IPS-NIHi7 (cell line): ENCODE data around the gene CNBP.
"Not testable (repeated sequence)": the region's sequence is repeated elsewhere in the genome, so short reads cannot be mapped to it uniquely, and the experiment has no call there.

Experiments used
- DNase-seq: peaks from one replicate; pipeline ENCODE4 v3.0.0; 2012; ENCODE audit warnings: mixed read lengths; ENCODE audit errors: extremely low spot score

CNBP gene

GRCh38 chr3:129183569-129184395 is at the start of gene CNBP:
CNBP (minus strand) TSS chr3:129183896; CDS start chr3:129171757, 12,139 bp downstream.
- DNase-seq = peak; percentile 99

GRCh38 chr3:129231331-129232119 is 47.8 kb upstream of the CNBP start:
- no peak for DNase-seq

- no peak for DNase-seq
These were observed 46.8 kb upstream of the CNBP start for GRCh38 chr3:129230311-129231019.

- peak; percentile 48 for DNase-seq
These were observed 45.3 kb upstream of the CNBP start for GRCh38 chr3:129228891-129229585.

- no peak for DNase-seq
These were observed 42.7 kb upstream of the CNBP start for GRCh38 chr3:129226374-129226773.

GRCh38 chr3:129224984-129225393 is 41.3 kb upstream of the CNBP start:
- DNase-seq = no peak

- not testable (repeated sequence) for DNase-seq
These were observed 40.7 kb upstream of the CNBP start for GRCh38 chr3:129224387-129224786.

- no peak for DNase-seq
These were observed 35.0 kb upstream of the CNBP start for GRCh38 chr3:129218742-129219141.

GRCh38 chr3:129213238-129213637 is 29.5 kb upstream of the CNBP start:
- DNase-seq = no peak

GRCh38 chr3:129211772-129212171 is 28.1 kb upstream of the CNBP start:
- no peak for DNase-seq

- no peak for DNase-seq
These were observed 27.6 kb upstream of the CNBP start for GRCh38 chr3:129211345-129211744.

- DNase-seq = no peak
These were observed 23.8 kb upstream of the CNBP start for GRCh38 chr3:129207479-129207878.

GRCh38 chr3:129205109-129205832 is 21.6 kb upstream of the CNBP start:
- DNase-seq = no peak

- no peak for DNase-seq
These were observed 20.8 kb upstream of the CNBP start for GRCh38 chr3:129204473-129204872.

GRCh38 chr3:129199366-129199765 is 15.7 kb upstream of the CNBP start:
- no peak for DNase-seq

GRCh38 chr3:129197321-129197720 is 13.6 kb upstream of the CNBP start:
- no peak for DNase-seq

- DNase-seq = no peak
These were observed 12.9 kb upstream of the CNBP start for GRCh38 chr3:129196601-129197000.

GRCh38 chr3:129195731-129196256 is 12.1 kb upstream of the CNBP start:
- no peak for DNase-seq

- DNase-seq = not testable (repeated sequence)
These were observed 6.1 kb upstream of the CNBP start for GRCh38 chr3:129189793-129190192.

GRCh38 chr3:129187857-129188256 is 4.2 kb upstream of the CNBP start:
- no peak for DNase-seq

- no peak for DNase-seq
These were observed 2.1 kb upstream of the CNBP start for GRCh38 chr3:129185783-129186182.
